GM19099 (cell line): ENCODE data around the gene UACA.

Source experiments
- POLR2A ChIP-seq: IDR thresholded peaks from 3 replicates; pipeline ENCODE4 v1.6.1; 2011; ENCODE audit warnings: low read depth; ENCODE audit not compliant: insufficient read length; ENCODE audit errors: extremely low read depth

The UACA gene

GRCh38 chr15:70617076-70617910 is 146.1 kb downstream of the UACA start:
- no peak for TF ChIP-seq POLR2A

GRCh38 chr15:70615435-70616310 is 147.7 kb downstream of the UACA start:
- TF ChIP-seq POLR2A: no peak

- TF ChIP-seq POLR2A: no peak
Observed at GRCh38 chr15:70614221-70614620, 149.1 kb downstream of the UACA start.

GRCh38 chr15:70613271-70613670 is 150.1 kb downstream of the UACA start:
- TF ChIP-seq POLR2A: no peak

GRCh38 chr15:70611286-70611685 is 152.1 kb downstream of the UACA start:
- TF ChIP-seq POLR2A: no peak

- TF ChIP-seq POLR2A: no peak
Observed at GRCh38 chr15:70610541-70610940, 152.8 kb downstream of the UACA start.

GRCh38 chr15:70609889-70610288 is 153.5 kb downstream of the UACA start:
- TF ChIP-seq POLR2A: no peak

GRCh38 chr15:70608144-70608543 is 155.2 kb downstream of the UACA start:
- TF ChIP-seq POLR2A: no peak

GRCh38 chr15:70605606-70606410 is 157.6 kb downstream of the UACA start:
- no peak for TF ChIP-seq POLR2A

GRCh38 chr15:70604666-70605315 is 158.6 kb downstream of the UACA start:
- TF ChIP-seq POLR2A: no peak
